Tibial nerve (tissue), 4 donors: ENCODE measurements around the gene MTA3.

Experiments used
- EP300 ChIP-seq, 2 donors: sonication (generic); formaldehyde crosslinking; IDR thresholded peaks; one replicate each; pipeline ENCODE4 v1.6.1; 2017; ENCODE audit warnings: antibody characterized with exemption in 2 of 2, mild to moderate bottlenecking in 1 of 2
- POLR2A ChIP-seq, 2 donors: fragments of 450-650 bp; IDR thresholded peaks; one replicate each; pipeline ENCODE4 v1.6.1; 2017; ENCODE audit warnings: antibody characterized with exemption in 2 of 2, mild to moderate bottlenecking in 2 of 2, moderate library complexity in 2 of 2
- TF ChIP-seq, protein P1 (sequence below), 5 experiments: fragments of 200-600 bp in 3 of 5; fragments of 450-650 bp in 2 of 5; sonication (generic) in 3 of 5; IDR thresholded peaks; one replicate each; pipeline ENCODE4 v1.5.1; 2016 to 2019; ENCODE audit warnings: antibody characterized with exemption in 5 of 5, mild to moderate bottlenecking in 3 of 5, moderate library complexity in 2 of 5

DNA sequence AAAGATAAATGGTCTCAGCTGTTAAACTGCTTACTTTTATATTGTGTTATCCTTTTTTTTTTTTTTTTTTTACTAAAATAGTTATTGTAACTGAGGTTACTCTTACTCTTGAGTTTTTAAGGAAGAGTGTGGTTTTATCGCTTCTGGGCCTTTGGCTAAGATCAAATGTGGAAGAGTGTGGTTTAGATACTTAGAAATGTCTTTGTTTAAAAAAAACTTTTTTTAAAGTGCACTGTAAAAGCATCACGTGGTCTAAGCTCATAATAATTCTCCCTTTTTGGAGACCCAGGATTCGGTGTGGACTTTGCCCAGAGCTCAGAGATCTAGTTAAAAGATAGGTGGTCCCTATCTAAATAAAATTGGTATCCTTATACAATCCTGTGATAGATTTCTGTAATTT lies 207.4 kb downstream of the MTA3 start:
- no peak for TF ChIP-seq EP300 (IDR thresholded peaks at IDR 0.05)
- TF ChIP-seq, protein P1, sequence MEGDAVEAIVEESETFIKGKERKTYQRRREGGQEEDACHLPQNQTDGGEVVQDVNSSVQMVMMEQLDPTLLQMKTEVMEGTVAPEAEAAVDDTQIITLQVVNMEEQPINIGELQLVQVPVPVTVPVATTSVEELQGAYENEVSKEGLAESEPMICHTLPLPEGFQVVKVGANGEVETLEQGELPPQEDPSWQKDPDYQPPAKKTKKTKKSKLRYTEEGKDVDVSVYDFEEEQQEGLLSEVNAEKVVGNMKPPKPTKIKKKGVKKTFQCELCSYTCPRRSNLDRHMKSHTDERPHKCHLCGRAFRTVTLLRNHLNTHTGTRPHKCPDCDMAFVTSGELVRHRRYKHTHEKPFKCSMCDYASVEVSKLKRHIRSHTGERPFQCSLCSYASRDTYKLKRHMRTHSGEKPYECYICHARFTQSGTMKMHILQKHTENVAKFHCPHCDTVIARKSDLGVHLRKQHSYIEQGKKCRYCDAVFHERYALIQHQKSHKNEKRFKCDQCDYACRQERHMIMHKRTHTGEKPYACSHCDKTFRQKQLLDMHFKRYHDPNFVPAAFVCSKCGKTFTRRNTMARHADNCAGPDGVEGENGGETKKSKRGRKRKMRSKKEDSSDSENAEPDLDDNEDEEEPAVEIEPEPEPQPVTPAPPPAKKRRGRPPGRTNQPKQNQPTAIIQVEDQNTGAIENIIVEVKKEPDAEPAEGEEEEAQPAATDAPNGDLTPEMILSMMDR (IDR thresholded peaks at IDR 0.05) = no peak
- no peak for TF ChIP-seq POLR2A (IDR thresholded peaks at IDR 0.05)
